K562 (cell line): ENCODE measurements around the gene RIN3. TPM values are rescaled to one million over a fixed set of nuclear protein-coding genes. Genes with fewer than 3 reads are reported as not detected.

Experiments
- ATAC-seq: fragments of 200-7000 bp; cut with Tn5 transposase; 3 replicates; pipeline ENCODE4 v1.9.1; 2020; ENCODE audit warnings: moderate library complexity
- BruUV-seq: library from RNA; stranded (reverse); fragments of 400-500 nt; replicated peaks from 2 replicates; lab custom pipeline; 2021; lab: Mats Ljungman, UMichigan
- CTCF ChIA-PET: fragments of 300-600 bp; formaldehyde crosslinking; extraction: SDS; loops from one replicate; lab custom pipeline; 2021; ENCODE audit warnings: low intra/inter-chr PET ratio; lab: Yijun Ruan, JAX
- POLR2A ChIA-PET: fragments of 300-600, 350-650 bp; sonication (Branson Sonifier 250); formaldehyde crosslinking; extraction: SDS; loops from one replicate; lab custom pipeline; 2021; ENCODE audit warnings: antibody characterized with exemption, inconsistent platforms; lab: Yijun Ruan, JAX
- DNase-seq, 4 experiments: peaks; one replicate each; pipeline versions ENCODE4 v3.0.0 to v3.0.0-alpha.2; 2011 to 2018; ENCODE audit warnings: low spot score in 3 of 4, mixed read lengths in 3 of 4; ENCODE audit errors: extremely low read depth in 1 of 4
- FAIRE-seq: peaks from 2 replicates; lab custom pipeline; 2011; peaks lifted over from hg19 to GRCh38; lab: Jason Lieb, UNC
- H2AFZ ChIP-seq: 2 replicates; pipeline ENCODE4 v1.6.0; 2011; ENCODE audit warnings: low read depth, low read length, control low read depth, inconsistent platforms
- H3K27ac ChIP-seq: fragments of 200-600 bp; 3 replicates; pipeline ENCODE4 v1.8.0; 2011; ENCODE audit warnings: low read depth, mild to moderate bottlenecking, control low read depth, inconsistent platforms, low read length, moderate library complexity, mixed read lengths; ENCODE audit errors: extremely low read depth
- H3K27me3 ChIP-seq, 2 experiments: fragments of 300-600 bp in 1 of 2; 2 replicates in 1 of 2; 3 replicates in 1 of 2; pipeline versions ENCODE4 v1.6.0 to v1.8.0; 2011; ENCODE audit warnings: inconsistent platforms in 2 of 2, low read length in 2 of 2, mild to moderate bottlenecking in 1 of 2, mixed read lengths in 1 of 2, moderate library complexity in 1 of 2; ENCODE audit not compliant: control insufficient read depth in 2 of 2, insufficient read depth in 2 of 2
- H3K36me3 ChIP-seq: fragments of 300-600 bp; 3 replicates; pipeline ENCODE4 v1.8.0; 2011; ENCODE audit warnings: mild to moderate bottlenecking, low read length, inconsistent platforms; ENCODE audit not compliant: control insufficient read depth, insufficient read depth
- H3K4me1 ChIP-seq, 2 experiments: fragments of 200-600 bp in 1 of 2; replicated peaks in 1 of 2; 2 replicates in 1 of 2; 3 replicates in 1 of 2; pipeline versions ENCODE4 v1.5.1 to v1.8.0; 2011; ENCODE audit warnings: inconsistent platforms in 2 of 2, low read length in 2 of 2, mild to moderate bottlenecking in 1 of 2, mixed read lengths in 1 of 2, moderate library complexity in 1 of 2; ENCODE audit not compliant: control insufficient read depth in 2 of 2, insufficient read depth in 2 of 2
- H3K4me2 ChIP-seq: 2 replicates; pipeline ENCODE4 v1.6.1; 2011; ENCODE audit warnings: low read length, control low read depth, inconsistent platforms, mixed read lengths; ENCODE audit not compliant: insufficient read depth
- H3K4me3 ChIP-seq: fragments of 200-600 bp; sonication (generic), shearing (Covaris generic); 2 replicates; pipeline ENCODE4 v1.5.1; 2016; ENCODE audit warnings: control low read depth, inconsistent platforms
- H3K79me2 ChIP-seq: fragments of 200-600 bp; 3 replicates; pipeline ENCODE4 v1.8.0; 2011; ENCODE audit warnings: low read length, inconsistent platforms; ENCODE audit not compliant: control insufficient read depth, insufficient read depth
- H3K9ac ChIP-seq, 2 experiments: 2 replicates each; pipeline versions ENCODE4 v1.6.0 to v1.6.1; 2011; ENCODE audit warnings: low read depth in 2 of 2, low read length in 2 of 2, control low read depth in 1 of 2, inconsistent platforms in 1 of 2, mild to moderate bottlenecking in 1 of 2, mixed read lengths in 1 of 2; ENCODE audit not compliant: insufficient read depth in 1 of 2
- H3K9me1 ChIP-seq: one replicate; pipeline ENCODE4 v1.6.0; 2011; ENCODE audit warnings: inconsistent platforms, mild to moderate bottlenecking, low read length, moderate library complexity; ENCODE audit not compliant: control insufficient read depth, insufficient read depth
- H3K9me3 ChIP-seq: replicated peaks from 2 replicates; pipeline ENCODE4 v1.5.1; 2011; ENCODE audit warnings: low read depth, low read length, inconsistent platforms; ENCODE audit not compliant: control insufficient read depth, insufficient read depth
- H4K20me1 ChIP-seq: replicated peaks from 2 replicates; pipeline ENCODE4 v1.6.1; 2011; ENCODE audit warnings: low read length, inconsistent platforms, mixed read lengths; ENCODE audit not compliant: control insufficient read depth, insufficient read depth
- KDM1A ChIP-seq, 2 experiments: fragments of 450-650 bp; IDR thresholded peaks; 2 replicates each; pipeline ENCODE4 v1.6.1; 2016; ENCODE audit warnings: mild to moderate bottlenecking in 2 of 2
- ZNF311 ChIP-seq: fragments of 250-450 bp; sonication (Bioruptor Pico); IDR thresholded peaks from 2 replicates; pipeline ENCODE4 v1.4.0; 2020; ENCODE audit warnings: mild to moderate bottlenecking, moderate library complexity
- WGBS: fragments of 100-300 bp; shearing (Covaris generic); methylation state at CpG from one replicate; pipeline ENCODE4 v1.1.6; 2016; ENCODE audit warnings: low coverage, mixed read lengths; ENCODE audit not compliant: insufficient coverage; ENCODE audit errors: missing lambda C conversion rate; 5-methylcytosine and 5-hydroxymethylcytosine counted together
- in situ Hi-C: fragments of 300-500 bp; cut with MboI; formaldehyde crosslinking; loops from 4 replicates; pipeline ENCODE4 v1.15.0; 2018; ENCODE audit warnings: inconsistent platforms, mixed read lengths
- intact Hi-C: fragments of 100-400 bp; cut with micrococcal nuclease; formaldehyde crosslinking; loops from 2 replicates; pipeline ENCODE4 v1.14.2; 2022
- polyA plus RNA-seq, 8 experiments: library from polyadenylated mRNA; depleted of rRNA in 4 of 8; stranded (reverse) in 5 of 8; unstranded in 3 of 8; fragments of >200 nt; fragmentation: Nextera tagmentation in 2 of 8; fragmentation: Illumina TruSeq in 1 of 8; extraction: Ambion mirVana in 2 of 8; extraction: Trizol in 1 of 8; gene quantifications; 2 replicates each; pipeline versions ENCODE4 v1.2.1 to v1.2.3, GENCODE V29; 2011 to 2014; ENCODE audit warnings: inconsistent platforms in 1 of 8, missing spikeins in 1 of 8
- total RNA-seq, 7 experiments: library from RNA; depleted of rRNA in 6 of 7; stranded (reverse); fragments of >200 nt in 6 of 7; fragmentation: Illumina TruSeq in 2 of 7; extraction: Trizol in 2 of 7; gene quantifications; 2 replicates each; pipeline versions ENCODE4 v1.2.1 to v1.2.3, GENCODE V29; 2011 to 2021; ENCODE audit warnings: low replicate concordance in 1 of 7
- TF ChIP-seq, protein P1 (sequence below), 2 experiments: fragments of 450-650 bp in 1 of 2; sonication (generic) in 1 of 2; formaldehyde crosslinking in 1 of 2; IDR thresholded peaks in 1 of 2; conservative IDR thresholded peaks in 1 of 2; 2 replicates each; pipeline versions ENCODE4 v1.6.1 to v1.8.1; 2016 to 2023; ENCODE audit warnings: mild to moderate bottlenecking in 2 of 2, moderate library complexity in 2 of 2, inconsistent platforms in 1 of 2, missing genetic modification reagents in 1 of 2

The RIN3 gene
- total and polyA plus RNA-seq, 9 of the 15 experiments (the other 6 are each of a cell fraction or from before 2014, with no cell fraction given): 0.01 to 0.49 (median 0.08) TPM; not detected in 5

DNA sequence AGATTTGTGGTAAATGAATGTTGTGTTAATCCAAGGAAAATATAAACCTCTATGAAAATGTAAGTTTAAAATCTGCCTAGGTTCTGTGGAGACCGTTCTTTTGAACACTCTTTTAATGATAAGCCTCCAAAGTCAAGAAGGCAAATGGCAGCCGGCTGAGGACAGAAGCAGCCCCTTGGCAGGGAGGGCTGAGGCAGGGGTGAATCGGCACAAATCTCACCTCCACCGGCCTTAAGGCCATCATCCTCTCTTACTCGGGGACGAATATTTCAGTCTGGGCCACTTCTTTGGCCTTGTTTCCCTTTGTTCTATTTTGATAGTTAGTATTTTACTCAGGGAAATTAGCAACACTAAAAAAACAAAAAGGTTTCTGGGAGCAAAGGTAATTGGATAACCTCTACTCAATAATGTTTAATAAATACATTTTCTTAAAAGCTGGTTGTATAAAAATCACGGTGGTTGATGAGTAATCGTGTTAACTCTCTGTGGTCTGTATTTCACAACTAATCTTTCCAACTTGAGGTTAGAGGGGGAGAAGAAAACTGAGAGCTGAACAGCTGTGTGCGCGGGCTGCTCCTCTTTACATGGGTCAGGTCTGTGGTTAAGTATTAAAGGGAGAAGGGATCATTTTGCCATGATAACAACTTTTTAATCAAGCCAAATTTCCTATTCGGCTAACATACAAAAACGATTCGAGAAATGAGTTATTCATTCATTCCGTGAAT is 216.2 kb downstream of the RIN3 start:
- intact Hi-C loops (no loop called here), in situ Hi-C loops (no loop called here)
- H3K9me3 ChIP-seq: no peaks in the 10 kb centered on the region
- peaks cover 0 to 9% of the 10 kb centered on the region in 2 experiments; a peak in 3 of 5 replicates for H3K27me3 ChIP-seq
- no peak overlapping the region for H2AFZ ChIP-seq
- no peaks in the 10 kb centered on the region for H3K79me2 ChIP-seq
- DNase-seq (no peak), FAIRE-seq (no peak), ATAC-seq (no peak)
- H3K36me3 ChIP-seq: no peaks in the 10 kb centered on the region
- no peaks in the 10 kb centered on the region for H3K9me1 ChIP-seq
- no peak overlapping the region for H3K4me2 ChIP-seq
- 1% methylated on average over 14 of the region's 14 CpGs for WGBS
- no TSS peak for BruUV-seq
- H3K27ac ChIP-seq: no peak overlapping the region
- H3K4me1 ChIP-seq: peaks cover 6 to 17% of the 10 kb centered on the region in 2 experiments; a peak in 4 of 5 replicates
- no peak overlapping the region for H3K9ac ChIP-seq
- TF ChIP-seq, protein P1, sequence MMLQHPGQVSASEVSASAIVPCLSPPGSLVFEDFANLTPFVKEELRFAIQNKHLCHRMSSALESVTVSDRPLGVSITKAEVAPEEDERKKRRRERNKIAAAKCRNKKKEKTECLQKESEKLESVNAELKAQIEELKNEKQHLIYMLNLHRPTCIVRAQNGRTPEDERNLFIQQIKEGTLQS (IDR thresholded peaks at IDR 0.05): 0 out of 2 replicates have a peak, but pooled peaks have one; percentile 13
- TF ChIP-seq, protein P1 (CRISPR knock-in tag; conservative IDR thresholded peaks at IDR 0.05): no peak
- TF ChIP-seq ZNF311 (CRISPR knock-in tag): no peak
- 0 out of 4 replicates have a peak, but pooled peaks of 1 of the 2 experiments have one; percentile 21 for TF ChIP-seq KDM1A (IDR thresholded peaks at IDR 0.05)
- ChIA-PET POLR2A (interaction anchor here (0.7 kb wide), 1 partner anchor 28 kb away, joined by 3 read pairs; no protein-coding TSS in a partner anchor), CTCF (no interaction called here)
- no peak overlapping the region for H3K4me3 ChIP-seq
- no peaks in the 10 kb centered on the region for H4K20me1 ChIP-seq
